CD4-positive, CD25-positive, alpha-beta regulatory T cell (primary cell): ENCODE data around the gene COX7B2. TPM values are rescaled to one million over a fixed set of nuclear protein-coding genes. Genes with fewer than 3 reads are reported as not detected.

Source experiments
- ATAC-seq, 2 donors: fragments of 150-1000 bp; cut with Tn5 transposase; one replicate each; pipeline ENCODE4 v1.10.0; 2021; ENCODE audit warnings: low read depth in 2 of 2, moderate number of reproducible peaks in 2 of 2, moderate library complexity in 1 of 2
- DNase-seq, 3 donors: peaks; one replicate each; pipeline versions ENCODE4 v3.0.0 to v3.0.0-alpha.2; 2012 to 2022; ENCODE audit warnings: mixed read lengths in 1 of 3
- H3K27ac ChIP-seq: one replicate; pipeline ENCODE4 v1.7.0; 2013; ENCODE audit warnings: mild to moderate bottlenecking, low read length; ENCODE audit not compliant: insufficient read depth, poor library complexity, severe bottlenecking
- H3K27me3 ChIP-seq: one replicate; pipeline ENCODE4 v1.7.0; 2013; ENCODE audit warnings: low read length; ENCODE audit not compliant: control insufficient read depth, insufficient read depth
- H3K36me3 ChIP-seq: one replicate; pipeline ENCODE4 v1.7.0; 2013; ENCODE audit warnings: mild to moderate bottlenecking, low read length, moderate library complexity; ENCODE audit not compliant: control insufficient read depth, insufficient read depth
- H3K4me1 ChIP-seq: 2 replicates; pipeline ENCODE4 v1.7.0; 2013; ENCODE audit warnings: mild to moderate bottlenecking, low read length; ENCODE audit not compliant: insufficient read depth, control insufficient read depth, poor library complexity, severe bottlenecking
- H3K4me3 ChIP-seq: one replicate; pipeline ENCODE4 v1.7.0; 2013; ENCODE audit warnings: low read depth, mild to moderate bottlenecking, low read length, moderate library complexity
- H3K9me3 ChIP-seq, 2 experiments: 1 replicate in 1 of 2; 2 replicates in 1 of 2; pipeline ENCODE4 v1.7.0; 2013; ENCODE audit warnings: low read length in 2 of 2, mild to moderate bottlenecking in 1 of 2, moderate library complexity in 1 of 2; ENCODE audit not compliant: control insufficient read depth in 2 of 2
- H3K27ac Mint-ChIP-seq, 3 donors: one replicate each; pipeline ENCODE4 v1.8.0; 2020 to 2022; ENCODE audit warnings: mild to moderate bottlenecking in 3 of 3, mixed read lengths in 3 of 3, moderate library complexity in 2 of 3
- H3K27me3 Mint-ChIP-seq: one replicate; pipeline ENCODE4 v1.8.0; 2022; ENCODE audit warnings: mild to moderate bottlenecking, mixed read lengths
- H3K36me3 Mint-ChIP-seq: one replicate; pipeline ENCODE4 v1.8.0; 2020; ENCODE audit warnings: mixed read lengths
- H3K4me1 Mint-ChIP-seq, 4 donors: one replicate each; pipeline ENCODE4 v1.8.0; 2020 to 2022; ENCODE audit warnings: mixed read lengths in 4 of 4, mild to moderate bottlenecking in 1 of 4
- H3K4me3 Mint-ChIP-seq, 4 donors: one replicate each; pipeline ENCODE4 v1.8.0; 2020 to 2022; ENCODE audit warnings: mild to moderate bottlenecking in 4 of 4, mixed read lengths in 4 of 4, moderate library complexity in 3 of 4
- H3K9me3 Mint-ChIP-seq, 7 donors: one replicate each; pipeline ENCODE4 v1.8.0; 2020 to 2022; ENCODE audit warnings: mixed read lengths in 7 of 7, mild to moderate bottlenecking in 3 of 7, moderate library complexity in 2 of 7
- polyA plus RNA-seq, 4 donors: library from polyadenylated mRNA; unstranded; fragments of 300-500 nt; fragmentation: Illumina TruSeq; gene quantifications; one replicate each; pipeline ENCODE4 v1.2.3, GENCODE V29; 2021
- total RNA-seq: library from RNA; stranded (reverse); gene quantifications from one replicate; pipeline ENCODE4 v1.2.3, GENCODE V29; 2022

The COX7B2 gene
- total and polyA plus RNA-seq, 5 donors from 2014 or later = not detected

DNA sequence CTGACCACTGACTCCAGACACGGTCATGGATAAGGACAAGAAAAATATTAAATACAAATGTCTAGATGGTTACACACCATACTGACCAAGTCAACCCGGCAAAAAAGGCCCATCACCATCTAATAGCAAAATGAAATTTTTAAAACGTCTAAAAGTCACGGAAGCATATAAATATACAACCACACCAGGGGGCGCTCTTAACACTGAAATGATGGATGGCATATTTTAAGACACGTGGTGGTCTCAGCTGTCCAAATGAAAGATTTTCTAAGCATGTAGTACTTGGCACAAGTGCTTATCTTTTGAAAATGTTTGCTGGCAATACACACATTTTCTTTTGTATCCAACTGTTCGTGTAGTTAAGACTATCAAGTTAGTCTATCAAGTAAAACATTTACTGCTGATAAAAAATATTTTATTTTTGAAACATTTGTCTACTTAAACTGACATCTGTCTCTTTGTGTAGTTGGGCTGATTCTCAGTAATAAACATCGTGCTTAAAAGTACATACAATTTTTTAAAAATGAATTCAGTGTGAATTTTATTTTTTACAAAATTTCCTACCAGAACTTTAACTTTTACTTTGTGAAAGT lies 64.6 kb downstream of the COX7B2 start:
- H3K9me3 ChIP-seq = no peaks in the 10 kb centered on the region
- DNase-seq = peak in 2 of 3 donors; percentile 9 to 64
- Mint-ChIP-seq H3K4me1 (peaks cover 0 to under 1% (median 0%) of the 10 kb centered on the region in 4 donors), H3K36me3 (no peaks in the 10 kb centered on the region), H3K9me3 (no peaks in the 10 kb centered on the region), H3K27ac (no peak overlapping the region), H3K27me3 (peaks cover 11% of the 10 kb centered on the region), H3K4me3 (no peak overlapping the region)
- no peaks in the 10 kb centered on the region for H3K36me3 ChIP-seq
- H3K4me1 ChIP-seq = no peaks in the 10 kb centered on the region
- H3K4me3 ChIP-seq = no peak overlapping the region
- H3K27ac ChIP-seq = no peak overlapping the region
- ATAC-seq = no peak
- no peaks in the 10 kb centered on the region for H3K27me3 ChIP-seq

DNA sequence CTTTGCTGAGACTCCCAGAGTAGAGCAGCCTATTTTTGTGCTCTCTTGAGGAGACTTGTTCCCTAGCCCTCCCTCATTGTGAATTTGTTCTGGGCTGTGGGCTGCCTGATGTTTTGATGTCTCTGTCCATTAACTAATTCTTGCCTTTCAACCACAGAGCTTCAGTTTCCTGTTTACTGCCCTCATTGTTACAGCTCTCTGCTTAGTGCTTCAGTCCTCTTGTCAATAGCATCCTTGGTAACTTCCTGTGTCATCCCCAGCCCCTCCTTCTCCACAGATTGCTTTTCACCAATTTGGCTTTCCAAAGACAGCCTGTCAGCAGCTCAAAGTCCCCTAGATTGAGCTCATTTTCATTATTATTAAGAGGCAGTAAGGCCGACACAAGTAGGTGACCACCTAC lies 69.9 kb downstream of the COX7B2 start:
- H3K4me3 ChIP-seq = no peak overlapping the region
- Mint-ChIP-seq H3K4me3 (no peak overlapping the region), H3K4me1 (peaks cover 0 to 5% (median 3%) of the 10 kb centered on the region in 4 donors), H3K27me3 (no peaks in the 10 kb centered on the region), H3K27ac (no peak overlapping the region), H3K36me3 (no peaks in the 10 kb centered on the region), H3K9me3 (no peaks in the 10 kb centered on the region)
- DNase-seq (no peak), ATAC-seq (no peak)
- H3K36me3 ChIP-seq = no peaks in the 10 kb centered on the region
- no peak overlapping the region for H3K27ac ChIP-seq
- no peaks in the 10 kb centered on the region for H3K4me1 ChIP-seq
- no peaks in the 10 kb centered on the region for H3K9me3 ChIP-seq
- H3K27me3 ChIP-seq = no peaks in the 10 kb centered on the region

- H3K27me3 Mint-ChIP-seq = no peaks in the 10 kb centered on the region
- H3K4me1 Mint-ChIP-seq = peaks cover 0 to 5% (median 3%) of the 10 kb centered on the region in 4 donors
- DNase-seq (no peak), ATAC-seq (no peak)
- no peak overlapping the region for H3K4me3 ChIP-seq
- no peaks in the 10 kb centered on the region for H3K9me3 ChIP-seq
- no peaks in the 10 kb centered on the region for H3K4me1 ChIP-seq
- no peaks in the 10 kb centered on the region for H3K9me3 Mint-ChIP-seq
- H3K36me3 Mint-ChIP-seq = no peaks in the 10 kb centered on the region
- no peak overlapping the region for H3K27ac Mint-ChIP-seq
- H3K27ac ChIP-seq = no peak overlapping the region
- H3K27me3 ChIP-seq = no peaks in the 10 kb centered on the region
- no peak overlapping the region for H3K4me3 Mint-ChIP-seq
- H3K36me3 ChIP-seq = no peaks in the 10 kb centered on the region
Measured at GRCh38 chr4:46837639-46838038, 71.4 kb downstream of the COX7B2 start.

GRCh38 chr4:46836584-46836983 lies 72.5 kb downstream of the COX7B2 start:
- Mint-ChIP-seq H3K36me3 (no peaks in the 10 kb centered on the region), H3K27ac (no peak overlapping the region), H3K4me3 (no peak overlapping the region), H3K4me1 (peaks cover 0 to 5% (median 3%) of the 10 kb centered on the region in 4 donors), H3K27me3 (no peaks in the 10 kb centered on the region), H3K9me3 (peaks cover 0 to 1% (median 0%) of the 10 kb centered on the region in 7 donors)
- no peak for DNase-seq
- Histone ChIP-seq H3K27me3 (no peaks in the 10 kb centered on the region), H3K4me1 (no peaks in the 10 kb centered on the region), H3K4me3 (no peak overlapping the region), H3K36me3 (no peaks in the 10 kb centered on the region), H3K9me3 (no peaks in the 10 kb centered on the region), H3K27ac (no peak overlapping the region)
- ATAC-seq = no peak

DNA sequence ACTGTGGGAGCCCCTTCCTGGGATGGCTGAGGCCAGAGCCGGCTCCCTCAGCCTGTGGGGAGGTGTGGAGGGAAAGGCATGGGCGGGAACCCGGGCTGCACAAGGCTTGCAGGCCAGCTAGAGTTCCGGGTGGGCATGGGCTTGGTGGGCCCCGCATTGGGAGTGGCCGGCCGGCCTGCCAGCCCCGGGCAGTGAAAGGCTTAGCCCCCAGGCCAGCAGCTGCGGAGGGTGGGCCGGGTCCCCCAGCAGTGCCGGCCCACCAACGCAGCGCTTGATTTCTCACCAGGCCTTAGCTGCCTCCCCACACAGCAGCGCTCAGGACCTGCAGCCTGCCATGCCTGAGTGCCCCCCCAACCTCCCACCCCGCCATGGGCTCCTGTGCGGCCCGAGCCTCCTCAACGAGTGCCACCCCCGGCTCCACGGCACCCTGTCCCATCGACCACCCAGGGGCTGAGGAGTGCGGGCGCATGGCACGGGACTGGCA lies 78.0 kb downstream of the COX7B2 start:
- no peaks in the 10 kb centered on the region for H3K36me3 ChIP-seq
- no peak for DNase-seq
- Mint-ChIP-seq H3K9me3 (peaks cover 0 to 3% (median 0%) of the 10 kb centered on the region in 7 donors), H3K4me3 (no peak overlapping the region), H3K27me3 (no peaks in the 10 kb centered on the region), H3K36me3 (no peaks in the 10 kb centered on the region), H3K4me1 (no peaks in the 10 kb centered on the region), H3K27ac (no peak overlapping the region)
- no peaks in the 10 kb centered on the region for H3K27me3 ChIP-seq
- H3K4me3 ChIP-seq = no peak overlapping the region
- ATAC-seq = no peak
- H3K4me1 ChIP-seq = no peaks in the 10 kb centered on the region
- no peaks in the 10 kb centered on the region for H3K9me3 ChIP-seq
- no peak overlapping the region for H3K27ac ChIP-seq

- Histone ChIP-seq H3K9me3 (no peaks in the 10 kb centered on the region), H3K27me3 (no peaks in the 10 kb centered on the region), H3K4me3 (no peak overlapping the region), H3K36me3 (no peaks in the 10 kb centered on the region), H3K4me1 (no peaks in the 10 kb centered on the region), H3K27ac (no peak overlapping the region)
- H3K4me1 Mint-ChIP-seq = no peaks in the 10 kb centered on the region
- peaks cover 0 to 5% (median 0%) of the 10 kb centered on the region in 7 donors for H3K9me3 Mint-ChIP-seq
- ATAC-seq (no peak), DNase-seq (no peak)
- no peaks in the 10 kb centered on the region for H3K27me3 Mint-ChIP-seq
- no peaks in the 10 kb centered on the region for H3K36me3 Mint-ChIP-seq
- H3K27ac Mint-ChIP-seq = no peak overlapping the region
- no peak overlapping the region for H3K4me3 Mint-ChIP-seq
Measured at GRCh38 chr4:46820154-46820553, 88.9 kb downstream of the COX7B2 start.

GRCh38 chr4:46819095-46819494 lies 90.0 kb downstream of the COX7B2 start:
- no peaks in the 10 kb centered on the region for H3K27me3 Mint-ChIP-seq
- no peaks in the 10 kb centered on the region for H3K4me1 Mint-ChIP-seq
- Histone ChIP-seq H3K27me3 (no peaks in the 10 kb centered on the region), H3K36me3 (no peaks in the 10 kb centered on the region), H3K27ac (no peak overlapping the region), H3K4me3 (no peak overlapping the region), H3K9me3 (no peaks in the 10 kb centered on the region), H3K4me1 (no peaks in the 10 kb centered on the region)
- H3K4me3 Mint-ChIP-seq = no peak overlapping the region
- H3K36me3 Mint-ChIP-seq = no peaks in the 10 kb centered on the region
- no peak for DNase-seq
- ATAC-seq = no peak
- no peak overlapping the region for H3K27ac Mint-ChIP-seq
- no peaks in the 10 kb centered on the region for H3K9me3 Mint-ChIP-seq

DNA sequence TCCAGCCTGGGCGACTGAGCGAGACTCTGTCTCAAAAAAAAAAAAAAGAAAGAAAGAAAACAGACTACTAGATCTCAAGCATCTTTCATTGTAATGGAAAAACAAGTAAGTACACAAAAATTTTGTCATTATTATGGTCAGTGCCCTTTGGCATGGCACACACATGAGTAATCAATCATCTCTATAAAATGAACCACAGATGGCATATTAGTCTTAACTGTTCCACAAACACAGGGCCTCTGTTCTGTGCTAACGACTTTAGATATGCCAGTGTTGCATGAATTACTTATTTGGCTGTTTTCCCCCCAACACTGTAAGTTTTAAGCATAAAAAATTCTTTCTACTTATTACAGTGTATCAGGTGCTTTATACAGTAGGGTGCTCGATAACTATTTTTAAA lies 90.4 kb downstream of the COX7B2 start:
- Mint-ChIP-seq H3K9me3 (no peaks in the 10 kb centered on the region), H3K27ac (no peak overlapping the region), H3K27me3 (no peaks in the 10 kb centered on the region), H3K4me1 (no peaks in the 10 kb centered on the region), H3K4me3 (peak overlapping the region in 1 of 4 donors; percentile 73), H3K36me3 (no peaks in the 10 kb centered on the region)
- H3K27ac ChIP-seq = no peak overlapping the region
- no peak overlapping the region for H3K4me3 ChIP-seq
- ATAC-seq (no peak), DNase-seq (no peak)
- no peaks in the 10 kb centered on the region for H3K9me3 ChIP-seq
- no peaks in the 10 kb centered on the region for H3K4me1 ChIP-seq
- H3K36me3 ChIP-seq = no peaks in the 10 kb centered on the region
- no peaks in the 10 kb centered on the region for H3K27me3 ChIP-seq
